Measurements from ENCODE around the gene RASSF9.

DNA sequence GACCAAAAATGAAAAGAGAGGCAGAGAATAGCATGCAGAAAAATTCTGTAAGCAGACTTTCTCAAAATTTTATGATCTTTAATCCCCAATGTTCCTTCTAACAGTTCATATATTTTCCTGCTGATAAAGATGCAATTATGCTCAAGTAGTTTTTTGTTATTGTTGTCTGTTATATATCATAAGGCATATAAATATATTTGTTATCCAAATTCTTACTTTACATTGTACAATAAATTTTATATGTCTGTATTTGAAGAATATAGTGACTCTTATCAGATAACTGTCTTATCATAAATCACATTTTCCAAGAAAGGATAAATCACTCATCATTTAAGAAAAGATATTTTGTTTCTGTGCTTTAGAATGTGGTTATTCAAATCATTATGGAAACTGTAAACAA, 2.6 kb downstream of the RASSF9 start:
- TF ChIP-seq, protein P1, sequence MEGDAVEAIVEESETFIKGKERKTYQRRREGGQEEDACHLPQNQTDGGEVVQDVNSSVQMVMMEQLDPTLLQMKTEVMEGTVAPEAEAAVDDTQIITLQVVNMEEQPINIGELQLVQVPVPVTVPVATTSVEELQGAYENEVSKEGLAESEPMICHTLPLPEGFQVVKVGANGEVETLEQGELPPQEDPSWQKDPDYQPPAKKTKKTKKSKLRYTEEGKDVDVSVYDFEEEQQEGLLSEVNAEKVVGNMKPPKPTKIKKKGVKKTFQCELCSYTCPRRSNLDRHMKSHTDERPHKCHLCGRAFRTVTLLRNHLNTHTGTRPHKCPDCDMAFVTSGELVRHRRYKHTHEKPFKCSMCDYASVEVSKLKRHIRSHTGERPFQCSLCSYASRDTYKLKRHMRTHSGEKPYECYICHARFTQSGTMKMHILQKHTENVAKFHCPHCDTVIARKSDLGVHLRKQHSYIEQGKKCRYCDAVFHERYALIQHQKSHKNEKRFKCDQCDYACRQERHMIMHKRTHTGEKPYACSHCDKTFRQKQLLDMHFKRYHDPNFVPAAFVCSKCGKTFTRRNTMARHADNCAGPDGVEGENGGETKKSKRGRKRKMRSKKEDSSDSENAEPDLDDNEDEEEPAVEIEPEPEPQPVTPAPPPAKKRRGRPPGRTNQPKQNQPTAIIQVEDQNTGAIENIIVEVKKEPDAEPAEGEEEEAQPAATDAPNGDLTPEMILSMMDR (IDR thresholded peaks at IDR 0.05): no peak
- no peak for TF ChIP-seq POLR2A (IDR thresholded peaks at IDR 0.05)
- no peak for TF ChIP-seq EP300 (IDR thresholded peaks at IDR 0.05)
